Spleen (tissue), 7 donors: ENCODE results near the gene SH3RF3.

Experiments used
- POLR2AphosphoS5 ChIP-seq, 3 donors: sonication (generic); formaldehyde crosslinking; IDR thresholded peaks; one replicate each; pipeline ENCODE4 v1.5.1; 2017; ENCODE audit warnings: antibody characterized with exemption in 3 of 3
- TF ChIP-seq, protein P1 (sequence below), 11 experiments: fragments of 200-600 bp in 7 of 11; fragments of 450-650 bp in 4 of 11; sonication (generic) in 4 of 11; IDR thresholded peaks in 8 of 11; conservative IDR thresholded peaks in 3 of 11; 1 replicate in 7 of 11; 2 replicates in 4 of 11; pipeline versions ENCODE4 v1.4.0 to v1.8.0; 2016 to 2021; ENCODE audit warnings: antibody characterized with exemption in 11 of 11, inconsistent platforms in 4 of 11, mild to moderate bottlenecking in 1 of 11
- donor health status: DM: no; HTN: no; CAD: no; lungs with moderate emphysema.
- donor health status: DM: no; HTN: no; CAD: no.
- donor health status: DM: no; HTN: no; CAD: no.

DNA sequence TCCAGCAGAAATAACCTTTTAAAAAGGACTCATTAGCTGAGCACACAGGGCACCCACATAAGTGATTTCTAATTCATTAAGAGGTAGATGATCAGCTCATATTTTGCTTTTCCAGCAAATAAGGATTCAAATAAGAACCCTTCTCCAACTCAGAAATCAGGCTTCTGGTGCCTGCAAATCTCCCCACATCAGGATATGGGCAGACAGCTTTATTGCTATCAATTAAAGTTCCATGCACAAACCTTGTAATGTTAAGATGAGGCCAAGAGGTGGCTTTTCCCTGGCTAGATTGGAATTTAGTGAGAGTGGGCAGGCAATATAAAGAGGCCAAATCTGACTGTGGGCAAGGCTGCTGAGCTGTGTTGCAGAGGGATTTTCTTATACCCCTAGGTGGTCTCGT, 193.6 kb downstream of the SH3RF3 start:
- TF ChIP-seq, protein P1, sequence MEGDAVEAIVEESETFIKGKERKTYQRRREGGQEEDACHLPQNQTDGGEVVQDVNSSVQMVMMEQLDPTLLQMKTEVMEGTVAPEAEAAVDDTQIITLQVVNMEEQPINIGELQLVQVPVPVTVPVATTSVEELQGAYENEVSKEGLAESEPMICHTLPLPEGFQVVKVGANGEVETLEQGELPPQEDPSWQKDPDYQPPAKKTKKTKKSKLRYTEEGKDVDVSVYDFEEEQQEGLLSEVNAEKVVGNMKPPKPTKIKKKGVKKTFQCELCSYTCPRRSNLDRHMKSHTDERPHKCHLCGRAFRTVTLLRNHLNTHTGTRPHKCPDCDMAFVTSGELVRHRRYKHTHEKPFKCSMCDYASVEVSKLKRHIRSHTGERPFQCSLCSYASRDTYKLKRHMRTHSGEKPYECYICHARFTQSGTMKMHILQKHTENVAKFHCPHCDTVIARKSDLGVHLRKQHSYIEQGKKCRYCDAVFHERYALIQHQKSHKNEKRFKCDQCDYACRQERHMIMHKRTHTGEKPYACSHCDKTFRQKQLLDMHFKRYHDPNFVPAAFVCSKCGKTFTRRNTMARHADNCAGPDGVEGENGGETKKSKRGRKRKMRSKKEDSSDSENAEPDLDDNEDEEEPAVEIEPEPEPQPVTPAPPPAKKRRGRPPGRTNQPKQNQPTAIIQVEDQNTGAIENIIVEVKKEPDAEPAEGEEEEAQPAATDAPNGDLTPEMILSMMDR (IDR thresholded peaks at IDR 0.05 in 8 of 11, conservative IDR thresholded peaks at IDR 0.05 in 3 of 11), result no peak
- TF ChIP-seq POLR2AphosphoS5 (IDR thresholded peaks at IDR 0.05), result no peak
